ACHN (cell line): ENCODE data around the gene MTPN.

Experiments
- DNase-seq: peaks from one replicate; pipeline ENCODE4 v3.0.0-alpha.2; 2015
- in situ Hi-C: cut with HindIII; loops from 2 replicates; pipeline ENCODE4 v1.10.0; 2017; ENCODE audit warnings: low sequenced_read_pairs, low pct_ligation_motif_present, low pct_unique_long_range_greater_than_20kb

The MTPN gene, protein sequence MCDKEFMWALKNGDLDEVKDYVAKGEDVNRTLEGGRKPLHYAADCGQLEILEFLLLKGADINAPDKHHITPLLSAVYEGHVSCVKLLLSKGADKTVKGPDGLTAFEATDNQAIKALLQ

DNA sequence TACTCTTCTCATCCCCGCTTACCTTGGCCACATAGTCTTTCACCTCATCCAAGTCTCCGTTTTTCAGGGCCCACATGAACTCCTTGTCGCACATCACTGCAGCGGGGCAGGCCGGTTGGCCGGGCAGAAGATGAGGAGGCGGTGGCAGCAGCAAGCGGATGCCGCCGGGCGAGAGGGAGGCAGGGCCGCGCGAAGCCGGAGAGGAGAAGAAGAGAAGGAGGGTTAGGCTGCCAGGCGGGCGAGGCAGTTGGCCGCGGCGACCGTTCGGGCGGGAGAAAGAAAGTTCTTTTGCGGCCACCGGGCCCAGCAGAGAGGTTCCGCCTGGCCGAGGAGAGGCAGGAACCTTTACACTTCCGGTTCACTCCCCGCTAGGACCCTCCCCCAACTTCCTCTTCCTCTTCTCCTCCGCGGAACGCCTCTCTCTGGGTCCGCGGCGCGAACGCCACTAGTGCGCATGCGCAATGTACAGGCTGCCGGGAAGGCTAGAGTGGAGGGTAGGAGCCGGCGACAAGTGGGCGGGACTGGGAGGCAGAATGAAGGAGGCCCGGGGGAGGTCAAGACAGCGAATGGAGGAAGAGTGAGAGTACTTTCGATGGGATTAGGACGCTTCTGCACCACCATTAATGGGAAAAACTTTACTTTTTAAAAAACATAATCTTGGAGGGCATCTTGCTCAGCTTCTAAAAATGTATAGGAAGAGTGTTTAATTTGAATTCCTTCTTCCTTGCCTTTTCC, at the start of gene MTPN:
Gene MTPN, minus strand, starts transcription at position 353 of the 735 bp plus-strand sequence. Its CDS starts 259 bp downstream, at position 94.
- DNase-seq = peak; percentile 100
- in situ Hi-C loops = no loop called here

DNA sequence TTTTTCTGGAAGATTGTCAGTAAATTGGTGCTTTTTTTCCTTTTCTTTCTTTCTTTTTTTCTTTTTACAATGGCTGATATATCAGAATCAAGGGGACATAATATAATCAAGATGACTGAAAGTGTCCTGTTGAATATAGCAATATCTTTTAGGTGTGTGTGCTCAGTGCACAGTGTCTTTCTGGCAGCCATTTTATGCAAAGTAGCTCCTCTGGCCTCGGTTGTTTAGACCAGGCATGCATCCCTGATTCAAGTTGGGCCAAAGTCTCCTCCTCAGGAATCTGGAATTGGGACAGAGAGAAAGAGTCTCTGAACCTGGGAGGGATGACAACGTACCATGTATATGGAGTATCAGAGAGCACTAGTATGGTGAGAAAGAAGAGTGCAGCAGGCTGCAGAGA, 49.0 kb upstream of the MTPN start:
- DNase-seq = no peak
- in situ Hi-C loops = no loop called here

DNA sequence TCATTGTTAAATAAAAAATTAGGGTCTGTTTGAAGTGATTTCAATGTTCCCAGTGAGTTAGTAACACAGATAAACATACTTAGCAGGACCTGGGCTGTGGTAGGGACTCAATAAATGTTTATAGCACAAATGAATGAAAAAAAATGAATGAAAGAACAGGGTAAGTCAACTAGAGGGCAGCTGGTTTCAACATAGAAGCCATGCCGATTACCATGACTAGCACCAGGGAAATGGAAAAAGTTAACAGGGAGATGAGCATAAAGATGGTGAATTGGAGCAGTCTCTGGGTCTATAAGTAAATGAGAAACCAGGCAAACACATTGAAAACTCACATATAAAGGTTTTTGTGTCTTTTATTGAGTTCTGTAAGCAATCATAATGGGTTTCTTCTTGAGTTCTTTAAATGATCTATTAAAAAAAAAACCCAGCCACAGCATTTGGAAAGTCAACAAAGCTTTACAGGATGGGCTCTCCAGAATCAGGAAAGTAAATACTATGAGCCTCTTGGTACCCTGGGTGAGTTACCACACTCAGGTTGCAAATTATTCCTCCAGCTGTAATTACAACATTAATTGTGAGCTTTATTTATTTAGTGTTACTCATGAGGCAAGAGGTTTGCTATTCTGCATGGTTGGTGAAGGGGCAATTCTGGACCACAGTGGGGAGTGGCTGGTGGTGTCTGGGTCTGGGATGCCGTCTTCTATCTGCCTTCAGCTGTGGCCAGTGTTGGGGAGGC, 46.1 kb upstream of the MTPN start:
- no peak for DNase-seq
- in situ Hi-C loops = no loop called here

DNA sequence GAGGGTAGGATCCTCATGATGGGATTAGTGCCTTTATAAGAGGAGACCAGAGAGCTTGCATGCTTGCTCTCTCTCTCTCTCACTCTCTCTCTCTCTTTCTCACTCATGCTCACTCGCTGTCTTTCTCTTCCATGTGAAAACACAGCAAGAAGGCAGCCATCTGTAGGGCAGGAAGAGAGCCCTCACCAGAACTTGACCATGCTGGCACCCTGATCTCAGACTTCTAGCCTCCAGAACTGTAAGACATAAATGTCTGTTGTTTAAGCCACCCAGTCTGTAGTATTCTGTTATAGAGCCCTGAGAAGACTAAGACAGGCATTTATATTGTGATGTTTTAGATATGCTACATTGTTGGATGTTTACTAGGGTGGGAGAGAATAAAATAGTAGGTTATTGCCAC, 43.4 kb upstream of the MTPN start:
- DNase-seq = no peak
- in situ Hi-C loops = no loop called here

DNA sequence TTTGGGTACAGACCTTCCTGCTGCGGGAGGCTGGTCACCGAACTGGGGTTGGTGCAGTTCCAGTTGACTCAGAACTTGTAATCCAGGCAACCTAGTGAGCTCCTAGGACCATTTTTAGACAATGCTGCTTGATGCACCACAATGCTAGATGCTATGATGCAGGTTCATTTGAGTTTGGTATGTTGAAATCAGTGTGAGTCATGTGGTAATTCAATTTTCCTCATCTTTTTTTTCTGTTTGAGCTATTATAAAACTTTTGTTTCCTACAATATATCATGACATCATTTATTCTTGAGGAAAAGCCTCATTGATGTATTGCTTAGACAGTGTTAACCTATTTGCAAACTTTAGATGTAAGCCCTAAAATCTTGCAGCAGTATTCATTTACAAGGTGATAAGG, 40.9 kb upstream of the MTPN start:
- no peak for DNase-seq
- in situ Hi-C loops = no loop called here

DNA sequence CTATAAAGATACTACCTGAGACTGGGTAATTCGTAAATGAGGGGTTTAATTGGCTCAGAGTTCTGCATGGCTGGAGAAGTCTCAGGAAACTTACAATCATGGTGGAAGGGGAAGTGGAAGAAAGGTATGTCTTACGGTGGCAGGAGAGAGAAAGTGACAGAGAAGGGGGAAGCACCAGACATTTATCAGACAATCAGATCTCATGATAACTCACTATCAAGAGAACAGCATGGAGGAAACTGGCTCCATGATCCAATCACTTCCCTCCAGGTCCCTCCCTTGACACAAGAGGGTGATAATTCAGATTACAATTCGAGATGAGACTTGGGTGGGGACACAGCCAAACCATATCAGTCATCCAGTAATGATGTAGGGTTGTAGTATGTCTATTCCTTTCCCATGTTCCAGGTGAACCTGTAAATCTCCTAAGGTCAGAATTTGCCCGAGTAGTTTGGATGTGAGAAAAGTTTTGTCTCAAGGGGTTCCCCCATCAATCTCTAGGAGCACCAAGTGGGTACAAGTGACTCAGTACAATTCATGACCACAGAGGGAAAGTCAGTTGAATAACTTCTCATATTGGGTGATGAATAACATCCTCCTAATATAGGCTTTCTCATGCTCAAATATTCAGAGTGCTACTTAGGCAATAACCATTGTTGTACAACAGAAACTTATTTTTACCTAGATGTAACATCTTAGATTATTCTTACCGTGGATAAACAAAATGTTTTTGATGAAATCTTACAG, 39.7 kb upstream of the MTPN start:
- in situ Hi-C loops = no loop called here
- DNase-seq = no peak

DNA sequence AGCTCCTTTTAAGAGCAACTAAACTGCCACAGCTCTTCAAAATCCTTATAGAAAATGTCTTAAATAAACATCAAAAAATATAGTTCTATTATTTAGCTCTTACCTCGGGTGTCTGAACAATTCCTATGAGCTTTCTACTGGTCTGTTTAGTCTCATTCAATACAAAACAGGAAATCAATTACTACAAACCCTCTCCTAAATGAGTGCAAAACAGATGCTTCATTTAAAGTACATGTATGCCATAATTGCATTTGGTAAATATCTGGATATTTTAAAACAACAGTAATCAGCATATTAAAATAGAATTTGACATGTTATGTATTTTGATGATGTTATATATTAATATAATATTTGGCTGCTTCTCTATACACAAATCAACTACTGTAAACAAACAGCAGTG, 38.5 kb upstream of the MTPN start:
- in situ Hi-C loops = no loop called here
- DNase-seq = no peak

DNA sequence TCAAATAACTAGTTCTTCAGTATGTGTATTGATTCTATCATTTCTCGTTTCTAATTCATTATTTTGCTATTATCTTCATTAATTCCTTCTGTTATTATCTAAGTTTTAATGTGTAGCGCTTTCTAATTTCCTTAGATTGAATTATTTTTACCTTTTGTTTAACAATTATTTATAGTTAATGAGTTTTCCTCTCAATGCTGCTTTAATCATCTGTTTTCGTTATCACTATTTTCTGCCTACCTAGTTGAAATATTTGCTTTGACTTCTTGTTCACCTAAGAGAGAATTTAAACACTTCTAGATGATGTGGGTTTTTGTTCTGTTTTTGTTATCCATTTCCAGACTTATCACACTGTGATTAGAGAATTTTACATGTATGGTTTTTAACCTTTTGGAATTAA, 37.5 kb upstream of the MTPN start:
- no peak for DNase-seq
- in situ Hi-C loops = no loop called here

DNA sequence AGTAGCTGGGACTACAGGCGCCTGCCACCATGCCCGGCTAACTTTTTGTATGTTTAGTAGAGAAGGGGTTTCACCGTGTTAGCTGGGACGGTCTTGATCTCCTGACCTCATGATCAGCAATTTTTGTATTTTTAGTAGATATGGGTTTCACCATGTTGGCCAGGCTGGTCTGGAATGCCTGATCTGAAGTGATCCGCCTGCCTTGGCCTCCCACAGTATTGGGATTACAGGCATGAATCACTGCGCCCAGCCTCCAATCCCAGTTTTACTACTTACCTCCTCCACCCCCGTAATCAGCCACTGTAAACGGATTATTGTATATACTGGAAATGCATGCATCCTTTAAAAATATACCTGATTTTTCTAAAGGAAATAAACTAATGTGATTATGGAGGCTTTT, 35.1 kb upstream of the MTPN start:
- no peak for DNase-seq
- in situ Hi-C loops = no loop called here

DNA sequence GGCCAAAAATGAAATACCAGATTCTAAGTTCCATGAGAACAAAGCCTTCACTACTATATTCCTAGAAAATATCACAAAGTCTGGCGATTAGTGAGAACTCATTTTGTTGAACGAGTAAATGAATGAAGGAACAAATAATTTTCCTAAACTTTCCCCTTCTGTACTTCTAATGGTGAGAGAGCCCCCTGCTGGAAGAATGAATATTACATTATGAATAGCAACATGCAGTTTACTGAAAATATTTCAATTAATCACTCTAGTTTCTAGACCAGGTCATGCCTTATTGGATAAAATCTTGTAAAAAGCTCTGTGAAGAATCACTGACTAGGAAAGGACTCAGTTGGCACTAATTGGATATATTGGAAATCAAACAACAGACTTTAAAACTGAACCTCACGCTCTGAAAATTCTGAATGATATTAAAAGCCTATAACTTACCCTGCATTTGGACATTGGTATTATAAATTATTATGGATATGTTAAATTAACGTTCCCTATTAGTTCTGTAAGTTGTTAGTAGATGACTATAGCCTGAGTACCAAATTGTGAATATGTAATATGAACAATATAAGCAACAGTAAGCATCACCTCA, 32.4 kb upstream of the MTPN start:
- DNase-seq = peak; percentile 72
- in situ Hi-C loops = no loop called here

DNA sequence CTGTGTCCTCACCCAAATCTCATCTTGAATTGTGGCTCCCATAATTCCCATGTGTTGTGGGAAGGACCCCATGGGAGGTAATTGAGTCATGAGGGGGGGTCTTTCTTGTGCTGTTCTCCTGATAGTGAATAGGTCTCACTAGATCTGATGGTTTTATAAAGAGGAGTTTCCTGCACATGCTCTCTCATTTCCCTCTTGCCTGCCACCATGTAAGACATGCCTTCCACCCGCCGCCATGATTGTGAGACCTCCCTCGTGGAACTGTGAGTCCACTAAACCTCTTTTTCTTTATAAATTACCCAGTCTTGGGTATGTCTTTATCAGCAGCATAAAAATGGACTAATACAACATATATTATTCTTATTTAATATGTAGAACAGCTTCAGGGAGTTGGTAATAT, 29.0 kb upstream of the MTPN start:
- in situ Hi-C loops = no loop called here
- no peak for DNase-seq

DNA sequence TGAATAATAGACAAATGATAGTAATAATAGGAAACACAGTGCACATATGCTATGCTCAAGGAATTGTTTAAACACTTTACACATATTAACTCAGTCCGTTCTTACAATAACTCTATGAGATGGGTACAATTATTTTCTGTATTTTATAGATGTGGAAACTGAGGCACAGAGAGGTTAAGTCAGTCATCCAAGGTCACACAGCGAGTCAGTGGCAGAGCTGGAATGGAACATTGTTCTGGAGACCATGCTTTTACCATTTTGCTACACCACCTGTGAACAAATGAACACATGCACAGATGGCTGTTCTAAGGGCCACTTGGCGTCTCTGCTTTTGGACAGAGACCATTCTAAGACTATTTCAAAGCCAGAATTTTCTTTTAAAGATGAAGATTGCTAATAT, 26.9 kb upstream of the MTPN start:
- DNase-seq = no peak
- in situ Hi-C loops = no loop called here

DNA sequence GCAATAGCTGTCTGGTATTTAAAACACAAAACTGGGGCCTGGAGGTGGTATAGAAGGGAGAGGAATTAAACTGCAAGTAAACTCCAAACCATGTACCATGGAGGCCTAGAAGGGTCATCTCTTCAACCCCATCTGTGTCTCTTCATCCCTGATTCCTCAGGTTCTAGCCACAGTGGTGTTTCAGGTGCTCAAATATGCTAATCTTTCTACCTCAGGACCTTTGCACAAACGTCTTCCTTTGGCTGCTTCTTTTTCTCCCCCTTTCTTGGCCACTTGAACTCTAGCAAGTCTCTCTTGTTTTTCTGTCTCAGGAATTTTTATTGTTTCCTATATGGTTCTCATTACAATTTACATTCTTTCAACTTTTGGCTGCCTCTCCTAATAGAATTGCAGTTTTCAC, 25.6 kb upstream of the MTPN start:
- in situ Hi-C loops = no loop called here
- no peak for DNase-seq

DNA sequence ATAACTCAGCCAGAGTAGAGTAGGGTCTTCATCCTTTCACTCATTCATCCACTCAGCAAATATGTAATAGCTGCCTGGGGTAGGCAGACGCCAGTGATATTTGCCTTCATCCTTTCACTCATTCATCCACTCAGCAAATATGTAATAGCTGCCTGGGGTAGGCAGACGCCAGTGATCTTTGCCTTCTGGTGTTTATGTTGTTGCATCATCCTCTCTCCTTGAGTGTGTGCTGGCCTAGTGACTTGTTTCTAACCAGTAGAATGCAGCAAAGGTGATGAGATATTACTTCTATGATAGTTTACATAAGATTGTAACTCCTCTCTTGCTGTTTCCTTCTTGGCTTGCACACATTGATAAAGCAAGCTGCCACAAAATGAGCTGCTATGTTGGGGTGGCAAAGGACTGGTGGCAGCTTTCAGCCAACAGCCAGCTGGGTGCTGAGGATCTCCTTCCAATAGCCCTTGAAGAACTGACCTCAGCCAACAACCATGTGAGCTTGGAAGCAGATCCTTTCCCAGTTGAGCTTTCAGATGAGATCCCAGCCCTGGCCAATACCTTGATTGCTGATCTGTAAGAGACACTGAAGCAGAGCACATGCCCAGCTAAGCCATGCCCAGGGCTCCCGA, 23.2 kb upstream of the MTPN start:
- in situ Hi-C loops = no loop called here
- no peak for DNase-seq

DNA sequence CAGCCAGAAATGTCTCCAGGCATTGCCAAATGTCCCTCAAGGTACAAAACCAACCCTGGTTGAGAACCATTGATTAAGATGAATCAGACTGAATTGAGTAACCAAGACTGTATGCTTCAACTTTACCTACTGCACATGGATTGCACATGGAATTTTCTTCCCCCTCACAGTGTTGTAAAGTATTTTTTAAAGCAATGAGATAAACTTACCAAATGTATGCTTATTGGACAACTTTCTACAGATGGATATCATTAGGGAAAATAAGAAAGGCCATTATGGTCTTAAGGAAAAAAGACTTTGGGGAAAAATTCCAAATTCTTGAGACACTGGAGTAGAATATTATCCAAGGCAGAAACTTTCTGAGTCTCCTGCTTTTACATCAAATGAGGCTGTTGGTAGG, 20.9 kb upstream of the MTPN start:
- in situ Hi-C loops = no loop called here
- DNase-seq = no peak

DNA sequence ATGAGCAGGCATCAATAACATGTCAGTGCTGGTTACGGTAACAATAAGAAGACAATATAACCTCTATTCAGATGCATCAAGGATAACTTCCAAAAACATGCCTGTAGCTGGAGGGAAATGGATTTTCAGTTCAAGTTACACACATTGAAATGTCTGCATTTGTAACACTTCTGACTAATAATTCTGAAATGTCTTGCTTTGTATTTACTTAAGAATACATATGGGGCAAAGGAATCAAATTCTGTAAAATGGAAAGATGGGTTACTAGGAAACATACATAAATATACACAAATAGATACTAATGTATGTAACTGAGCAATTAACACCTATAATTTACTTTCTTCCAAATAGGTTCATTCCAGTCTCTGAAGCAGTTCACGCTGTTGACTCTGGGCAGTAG, 18.6 kb upstream of the MTPN start:
- in situ Hi-C loops = no loop called here
- DNase-seq = no peak

DNA sequence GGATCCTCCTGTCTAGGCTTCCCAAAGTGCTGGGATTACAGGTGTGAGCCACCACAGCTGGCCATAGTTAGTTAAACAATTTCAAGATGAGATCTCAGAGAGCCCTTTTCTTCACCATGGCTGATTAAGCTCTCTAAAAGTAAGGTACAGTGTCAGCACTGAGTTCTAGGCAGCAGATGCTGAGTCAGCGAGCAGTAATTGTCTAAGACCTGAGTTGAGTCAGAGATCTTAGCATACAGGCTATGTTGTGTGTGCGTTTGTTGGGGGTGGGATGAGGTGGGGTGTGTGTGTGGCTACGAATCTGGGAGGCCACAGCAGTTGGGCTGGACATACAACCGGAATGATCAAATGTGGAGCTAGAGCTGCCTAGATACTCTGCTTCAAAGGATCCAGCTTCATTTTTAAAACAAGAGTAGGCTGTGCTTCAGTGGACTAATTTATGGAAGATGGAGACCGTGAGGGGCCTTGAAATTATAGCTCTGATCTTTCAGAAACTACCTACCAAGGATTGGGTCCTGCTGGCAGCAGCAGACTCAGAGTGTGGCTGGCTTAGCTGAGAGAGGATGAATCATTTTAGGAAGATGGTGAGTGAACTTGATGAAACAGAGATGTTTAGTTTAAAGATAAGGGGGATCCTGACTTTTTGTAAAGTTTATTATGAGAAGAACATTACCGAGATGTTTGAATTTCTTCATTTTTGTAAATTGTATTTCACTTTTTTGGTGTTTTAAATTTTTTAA, 17.5 kb upstream of the MTPN start:
- in situ Hi-C loops = no loop called here
- DNase-seq = no peak

DNA sequence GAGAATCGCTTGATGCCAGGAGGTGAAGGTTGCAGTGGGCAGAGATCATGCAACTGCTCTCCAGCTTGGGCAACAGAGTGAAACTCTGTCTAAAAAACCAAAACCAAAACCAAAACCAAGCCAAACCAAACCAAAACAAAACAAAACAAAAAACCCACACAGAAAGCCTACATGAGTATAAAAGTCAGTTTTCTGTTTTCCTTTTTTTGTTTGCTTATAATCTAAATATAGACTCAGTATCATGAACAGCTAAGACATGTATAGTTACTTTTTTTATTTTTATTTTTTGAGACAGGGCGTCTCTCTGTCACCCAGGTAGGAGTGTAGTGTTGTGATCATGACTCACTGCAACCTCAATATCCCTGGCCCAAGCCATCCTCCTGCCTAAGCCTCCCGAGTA, 16.8 kb upstream of the MTPN start:
- in situ Hi-C loops = no loop called here
- no peak for DNase-seq
